Endothelial cell (in vitro differentiated cells): ENCODE results near the gene MLKL. TPM values are rescaled to one million over a fixed set of nuclear protein-coding genes. Genes with fewer than 3 reads are reported as not detected.
A peak's percentile ranks its signal among the peaks of the same experiment; 100 is the strongest.
"Not testable (repeated sequence)": the region's sequence is repeated elsewhere in the genome, so short reads cannot be mapped to it uniquely, and the experiment has no call there.

Experiments
- DNase-seq: peaks from one replicate; pipeline ENCODE4 v3.0.0; 2021; ENCODE audit warnings: low spot score
- H3K27ac Mint-ChIP-seq: one replicate; pipeline ENCODE4 v1.8.0; 2021; ENCODE audit warnings: mixed read lengths, inconsistent platforms; ENCODE audit not compliant: unreplicated experiment
- H3K27me3 Mint-ChIP-seq: one replicate; pipeline ENCODE4 v1.8.0; 2021; ENCODE audit warnings: mild to moderate bottlenecking, moderate library complexity, mixed read lengths, inconsistent platforms; ENCODE audit not compliant: unreplicated experiment
- H3K36me3 Mint-ChIP-seq: one replicate; pipeline ENCODE4 v1.8.0; 2021; ENCODE audit warnings: mild to moderate bottlenecking, low read depth, mixed read lengths, inconsistent platforms; ENCODE audit not compliant: unreplicated experiment
- H3K4me1 Mint-ChIP-seq: one replicate; pipeline ENCODE4 v1.8.0; 2021; ENCODE audit warnings: mild to moderate bottlenecking, mixed read lengths, inconsistent platforms; ENCODE audit not compliant: unreplicated experiment
- H3K4me3 Mint-ChIP-seq: one replicate; pipeline ENCODE4 v1.8.0; 2021; ENCODE audit warnings: mild to moderate bottlenecking, mixed read lengths, inconsistent platforms; ENCODE audit not compliant: unreplicated experiment
- H3K9me3 Mint-ChIP-seq: one replicate; pipeline ENCODE4 v1.8.0; 2021; ENCODE audit warnings: mixed read lengths, inconsistent platforms; ENCODE audit not compliant: unreplicated experiment
- total RNA-seq: library from RNA; stranded (reverse); fragmentation: NEBNext Ultra II Directional; extraction: Animal tissue kit (Norgen Biotek cat#: 25700); gene quantifications from one replicate; pipeline ENCODE4 v1.2.1, GENCODE V29; 2021; ENCODE audit not compliant: unreplicated experiment
- TF ChIP-seq, protein P1 (sequence below): fragments of 200-600 bp; sonication (generic); IDR thresholded peaks from one replicate; pipeline ENCODE4 v1.5.0; 2021; ENCODE audit warnings: antibody characterized with exemption; ENCODE audit not compliant: unreplicated experiment

The MLKL gene
- total RNA-seq, 1 donor from 2014 or later: 12.3 TPM

- H3K4me3 Mint-ChIP-seq: no peak overlapping the region
- TF ChIP-seq, protein P1, sequence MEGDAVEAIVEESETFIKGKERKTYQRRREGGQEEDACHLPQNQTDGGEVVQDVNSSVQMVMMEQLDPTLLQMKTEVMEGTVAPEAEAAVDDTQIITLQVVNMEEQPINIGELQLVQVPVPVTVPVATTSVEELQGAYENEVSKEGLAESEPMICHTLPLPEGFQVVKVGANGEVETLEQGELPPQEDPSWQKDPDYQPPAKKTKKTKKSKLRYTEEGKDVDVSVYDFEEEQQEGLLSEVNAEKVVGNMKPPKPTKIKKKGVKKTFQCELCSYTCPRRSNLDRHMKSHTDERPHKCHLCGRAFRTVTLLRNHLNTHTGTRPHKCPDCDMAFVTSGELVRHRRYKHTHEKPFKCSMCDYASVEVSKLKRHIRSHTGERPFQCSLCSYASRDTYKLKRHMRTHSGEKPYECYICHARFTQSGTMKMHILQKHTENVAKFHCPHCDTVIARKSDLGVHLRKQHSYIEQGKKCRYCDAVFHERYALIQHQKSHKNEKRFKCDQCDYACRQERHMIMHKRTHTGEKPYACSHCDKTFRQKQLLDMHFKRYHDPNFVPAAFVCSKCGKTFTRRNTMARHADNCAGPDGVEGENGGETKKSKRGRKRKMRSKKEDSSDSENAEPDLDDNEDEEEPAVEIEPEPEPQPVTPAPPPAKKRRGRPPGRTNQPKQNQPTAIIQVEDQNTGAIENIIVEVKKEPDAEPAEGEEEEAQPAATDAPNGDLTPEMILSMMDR: no peak
- no peaks in the 10 kb centered on the region for H3K9me3 Mint-ChIP-seq
- peaks cover 37% of the 10 kb centered on the region for H3K36me3 Mint-ChIP-seq
- peaks cover 2% of the 10 kb centered on the region for H3K27me3 Mint-ChIP-seq
- H3K27ac Mint-ChIP-seq: no peak overlapping the region
- DNase-seq: no peak
- peaks cover 24% of the 10 kb centered on the region for H3K4me1 Mint-ChIP-seq
Observed at GRCh38 chr16:74661064-74661463, 39.6 kb downstream of the MLKL start.

GRCh38 chr16:74660383-74660782, 40.3 kb downstream of the MLKL start:
- DNase-seq: no peak
- peaks cover 37% of the 10 kb centered on the region for H3K36me3 Mint-ChIP-seq
- H3K4me1 Mint-ChIP-seq: peaks cover 24% of the 10 kb centered on the region
- no peak overlapping the region for H3K27ac Mint-ChIP-seq
- no peaks in the 10 kb centered on the region for H3K9me3 Mint-ChIP-seq
- TF ChIP-seq, protein P1: no peak
- H3K4me3 Mint-ChIP-seq: peak overlapping the region; percentile 69
- H3K27me3 Mint-ChIP-seq: no peaks in the 10 kb centered on the region

DNA sequence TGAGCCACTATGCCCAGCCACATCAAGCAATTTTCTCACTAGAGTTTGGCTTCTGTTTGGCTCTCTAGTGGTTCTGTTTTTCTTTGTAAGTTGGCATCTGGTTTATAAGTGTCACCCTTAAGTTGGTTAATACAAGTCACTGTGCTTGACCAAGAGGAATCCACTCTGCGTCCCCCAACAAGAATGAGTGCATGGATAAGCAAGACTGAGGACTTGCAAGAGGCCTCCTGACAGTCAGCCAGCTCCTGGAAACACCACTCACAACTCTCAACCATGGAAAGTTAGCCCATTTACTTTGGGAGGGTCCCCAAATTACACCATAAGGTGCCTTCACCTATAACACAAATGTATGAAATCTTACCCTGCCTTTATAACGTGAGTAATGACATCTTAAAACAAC, 41.6 kb downstream of the MLKL start:
- Mint-ChIP-seq H3K27me3 (no peaks in the 10 kb centered on the region), H3K4me1 (peaks cover 24% of the 10 kb centered on the region), H3K4me3 (no peak overlapping the region), H3K36me3 (peaks cover 40% of the 10 kb centered on the region), H3K9me3 (no peaks in the 10 kb centered on the region), H3K27ac (no peak overlapping the region)
- no peak for DNase-seq
- TF ChIP-seq, protein P1: no peak

- TF ChIP-seq, protein P1: no peak
- Mint-ChIP-seq H3K4me3 (peak overlapping the region; percentile 54), H3K27me3 (no peaks in the 10 kb centered on the region), H3K27ac (peak overlapping the region; percentile 81), H3K9me3 (no peaks in the 10 kb centered on the region), H3K4me1 (peaks cover 19% of the 10 kb centered on the region), H3K36me3 (peaks cover 36% of the 10 kb centered on the region)
- DNase-seq: no peak
Observed at GRCh38 chr16:74657870-74658642, 42.6 kb downstream of the MLKL start.

DNA sequence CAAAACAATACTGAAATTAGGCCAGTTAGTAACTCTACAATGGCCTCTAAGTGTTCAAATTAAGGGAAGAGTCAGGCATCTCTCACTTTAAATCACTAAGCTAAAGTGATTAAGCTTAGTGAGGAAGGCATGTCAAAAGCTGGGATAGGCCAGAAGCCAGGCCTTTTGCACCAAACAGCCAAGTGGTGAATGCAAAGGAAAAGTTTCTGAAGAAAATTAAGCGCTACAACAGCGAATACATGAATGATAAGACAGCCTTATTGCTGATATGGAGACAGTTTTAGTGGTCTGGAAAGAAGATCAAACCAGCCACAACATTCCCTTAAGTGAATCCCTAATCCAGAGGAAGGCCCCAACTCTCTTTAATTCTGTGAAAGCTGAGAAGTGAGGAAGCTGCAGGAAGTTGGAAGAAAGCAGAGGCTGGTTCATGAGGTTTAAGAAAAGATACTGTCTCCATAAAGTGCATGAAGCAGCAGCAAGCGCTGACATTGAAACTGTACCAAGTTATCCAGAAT, 46.1 kb downstream of the MLKL start:
- DNase-seq: no peak
- Mint-ChIP-seq H3K4me1 (peaks cover 10% of the 10 kb centered on the region), H3K4me3 (no peak overlapping the region), H3K36me3 (peaks cover 20% of the 10 kb centered on the region), H3K27me3 (no peaks in the 10 kb centered on the region), H3K9me3 (no peaks in the 10 kb centered on the region), H3K27ac (peak overlapping the region; percentile 37)
- TF ChIP-seq, protein P1: no peak

DNA sequence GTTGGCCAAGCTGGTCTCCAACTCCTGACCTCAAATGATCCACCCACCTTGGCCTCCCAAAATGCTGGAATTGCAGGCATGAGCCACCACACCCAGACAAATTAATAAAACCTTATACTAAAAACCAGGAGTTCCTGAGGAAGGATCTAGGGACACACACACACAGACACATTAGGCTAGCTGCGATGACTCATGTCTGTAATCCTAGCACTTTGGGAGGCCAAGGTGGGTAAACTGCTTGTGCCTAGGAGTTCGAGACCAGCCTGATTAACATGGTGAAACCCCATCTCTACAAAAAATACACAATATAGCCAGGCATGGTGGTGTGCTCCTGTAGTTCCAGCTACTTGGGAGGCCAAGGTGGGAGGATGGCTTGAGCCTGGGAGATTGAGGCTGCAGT, 47.8 kb downstream of the MLKL start:
- H3K36me3 Mint-ChIP-seq, H3K27ac Mint-ChIP-seq, DNase-seq, H3K4me3 Mint-ChIP-seq, H3K4me1 Mint-ChIP-seq, H3K27me3 Mint-ChIP-seq, H3K9me3 Mint-ChIP-seq: not testable (repeated sequence)
